Measurements from ENCODE around the gene TNRC6C. TPM values are rescaled to one million over a fixed set of nuclear protein-coding genes. Genes with fewer than 3 reads are reported as not detected.

The TNRC6C gene
- total and polyA plus RNA-seq, 2 experiments from 2014 or later: 10.1 to 16.6 TPM

DNA sequence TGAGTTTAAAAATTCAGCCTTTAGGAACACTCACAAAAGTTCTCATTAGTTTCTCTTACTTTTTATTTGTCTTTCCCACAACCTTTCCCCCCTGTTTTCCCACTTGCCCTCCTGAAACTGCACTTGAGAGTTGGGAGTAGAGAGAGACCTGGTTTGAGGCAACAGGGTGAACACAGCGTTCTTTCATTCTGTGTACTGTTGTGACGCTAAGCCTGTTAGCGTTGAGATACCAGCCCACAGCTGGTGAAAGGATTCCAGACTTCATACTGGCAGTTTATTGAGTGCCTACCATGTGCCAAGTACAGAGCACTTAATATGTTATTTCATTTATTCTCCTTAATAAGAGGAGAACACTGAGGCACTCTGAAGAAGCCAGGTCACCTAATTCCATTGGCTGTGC, 10.3 kb downstream of the TNRC6C start:
- Histone ChIP-seq H3K4me3 (no peak overlapping the region), H3K79me2 (replicated peaks; ENCODE audit: insufficient read depth) (peaks cover 98% of the 10 kb centered on the region), H3F3A (replicated peaks; ENCODE audit: low read depth) (no peaks in the 10 kb centered on the region), H4K20me1 (replicated peaks; ENCODE audit: insufficient read depth) (peaks cover 53% of the 10 kb centered on the region), H3K27ac (ENCODE audit: low read depth) (no peak overlapping the region), H3K4me1 (ENCODE audit: insufficient read depth) (peaks cover 24% of the 10 kb centered on the region), H3K4me2 (no peak overlapping the region), H3K36me3 (ENCODE audit: insufficient read depth) (no peaks in the 10 kb centered on the region), H3K27me3 (ENCODE audit: insufficient read depth) (no peaks in the 10 kb centered on the region), H2AFZ (no peak overlapping the region), H3K9me2 (ENCODE audit: insufficient read depth) (no peaks in the 10 kb centered on the region)
- Mint-ChIP-seq H3K9me3 (no peaks in the 10 kb centered on the region), H3K27ac (no peak overlapping the region), H3K36me3 (ENCODE audit: low read depth) (no peaks in the 10 kb centered on the region), H3K27me3 (ENCODE audit: insufficient read depth, low read depth, poor library complexity) (peaks cover 4% of the 10 kb centered on the region), H3K4me1 (peaks cover 42% of the 10 kb centered on the region), H3K4me3 (no peak overlapping the region)
- TF ChIP-seq, protein P1, sequence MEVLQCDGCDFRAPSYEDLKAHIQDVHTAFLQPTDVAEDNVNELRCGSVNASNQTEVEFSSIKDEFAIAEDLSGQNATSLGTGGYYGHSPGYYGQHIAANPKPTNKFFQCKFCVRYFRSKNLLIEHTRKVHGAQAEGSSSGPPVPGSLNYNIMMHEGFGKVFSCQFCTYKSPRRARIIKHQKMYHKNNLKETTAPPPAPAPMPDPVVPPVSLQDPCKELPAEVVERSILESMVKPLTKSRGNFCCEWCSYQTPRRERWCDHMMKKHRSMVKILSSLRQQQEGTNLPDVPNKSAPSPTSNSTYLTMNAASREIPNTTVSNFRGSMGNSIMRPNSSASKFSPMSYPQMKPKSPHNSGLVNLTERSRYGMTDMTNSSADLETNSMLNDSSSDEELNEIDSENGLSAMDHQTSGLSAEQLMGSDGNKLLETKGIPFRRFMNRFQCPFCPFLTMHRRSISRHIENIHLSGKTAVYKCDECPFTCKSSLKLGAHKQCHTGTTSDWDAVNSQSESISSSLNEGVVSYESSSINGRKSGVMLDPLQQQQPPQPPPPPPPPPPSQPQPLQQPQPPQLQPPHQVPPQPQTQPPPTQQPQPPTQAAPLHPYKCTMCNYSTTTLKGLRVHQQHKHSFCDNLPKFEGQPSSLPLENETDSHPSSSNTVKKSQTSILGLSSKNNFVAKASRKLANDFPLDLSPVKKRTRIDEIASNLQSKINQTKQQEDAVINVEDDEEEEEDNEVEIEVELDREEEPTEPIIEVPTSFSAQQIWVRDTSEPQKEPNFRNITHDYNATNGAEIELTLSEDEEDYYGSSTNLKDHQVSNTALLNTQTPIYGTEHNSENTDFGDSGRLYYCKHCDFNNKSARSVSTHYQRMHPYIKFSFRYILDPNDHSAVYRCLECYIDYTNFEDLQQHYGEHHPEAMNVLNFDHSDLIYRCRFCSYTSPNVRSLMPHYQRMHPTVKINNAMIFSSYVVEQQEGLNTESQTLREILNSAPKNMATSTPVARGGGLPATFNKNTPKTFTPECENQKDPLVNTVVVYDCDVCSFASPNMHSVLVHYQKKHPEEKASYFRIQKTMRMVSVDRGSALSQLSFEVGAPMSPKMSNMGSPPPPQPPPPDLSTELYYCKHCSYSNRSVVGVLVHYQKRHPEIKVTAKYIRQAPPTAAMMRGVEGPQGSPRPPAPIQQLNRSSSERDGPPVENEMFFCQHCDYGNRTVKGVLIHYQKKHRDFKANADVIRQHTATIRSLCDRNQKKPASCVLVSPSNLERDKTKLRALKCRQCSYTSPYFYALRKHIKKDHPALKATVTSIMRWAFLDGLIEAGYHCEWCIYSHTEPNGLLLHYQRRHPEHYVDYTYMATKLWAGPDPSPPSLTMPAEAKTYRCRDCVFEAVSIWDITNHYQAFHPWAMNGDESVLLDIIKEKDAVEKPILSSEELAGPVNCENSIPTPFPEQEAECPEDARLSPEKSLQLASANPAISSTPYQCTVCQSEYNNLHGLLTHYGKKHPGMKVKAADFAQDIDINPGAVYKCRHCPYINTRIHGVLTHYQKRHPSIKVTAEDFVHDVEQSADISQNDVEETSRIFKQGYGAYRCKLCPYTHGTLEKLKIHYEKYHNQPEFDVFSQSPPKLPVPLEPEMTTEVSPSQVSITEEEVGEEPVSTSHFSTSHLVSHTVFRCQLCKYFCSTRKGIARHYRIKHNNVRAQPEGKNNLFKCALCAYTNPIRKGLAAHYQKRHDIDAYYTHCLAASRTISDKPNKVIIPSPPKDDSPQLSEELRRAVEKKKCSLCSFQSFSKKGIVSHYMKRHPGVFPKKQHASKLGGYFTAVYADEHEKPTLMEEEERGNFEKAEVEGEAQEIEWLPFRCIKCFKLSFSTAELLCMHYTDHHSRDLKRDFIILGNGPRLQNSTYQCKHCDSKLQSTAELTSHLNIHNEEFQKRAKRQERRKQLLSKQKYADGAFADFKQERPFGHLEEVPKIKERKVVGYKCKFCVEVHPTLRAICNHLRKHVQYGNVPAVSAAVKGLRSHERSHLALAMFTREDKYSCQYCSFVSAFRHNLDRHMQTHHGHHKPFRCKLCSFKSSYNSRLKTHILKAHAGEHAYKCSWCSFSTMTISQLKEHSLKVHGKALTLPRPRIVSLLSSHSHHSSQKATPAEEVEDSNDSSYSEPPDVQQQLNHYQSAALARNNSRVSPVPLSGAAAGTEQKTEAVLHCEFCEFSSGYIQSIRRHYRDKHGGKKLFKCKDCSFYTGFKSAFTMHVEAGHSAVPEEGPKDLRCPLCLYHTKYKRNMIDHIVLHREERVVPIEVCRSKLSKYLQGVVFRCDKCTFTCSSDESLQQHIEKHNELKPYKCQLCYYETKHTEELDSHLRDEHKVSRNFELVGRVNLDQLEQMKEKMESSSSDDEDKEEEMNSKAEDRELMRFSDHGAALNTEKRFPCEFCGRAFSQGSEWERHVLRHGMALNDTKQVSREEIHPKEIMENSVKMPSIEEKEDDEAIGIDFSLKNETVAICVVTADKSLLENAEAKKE (CRISPR knock-in tag; IDR thresholded peaks at IDR 0.05): no peak
- no peak for TF ChIP-seq ZNF331 (CRISPR knock-in tag; IDR thresholded peaks at IDR 0.05; ENCODE audit: low read depth)
- no peak for TF ChIP-seq JUNB (IDR thresholded peaks at IDR 0.05; ENCODE audit: unreplicated experiment)
- TF ChIP-seq ZNF114 (CRISPR knock-in tag; IDR thresholded peaks at IDR 0.05): no peak
- TF ChIP-seq CREB1 (CRISPR knock-in tag; IDR thresholded peaks at IDR 0.05; ENCODE audit: low read depth): no peak
- TF ChIP-seq EZH2phosphoT487 (IDR thresholded peaks at IDR 0.05; ENCODE audit: unreplicated experiment): no peak
- TF ChIP-seq CTCF (conservative IDR thresholded peaks at IDR 0.05; ENCODE audit: low read depth in 2 of 2): no peak
- TF ChIP-seq STAT1 (IDR thresholded peaks at IDR 0.05; ENCODE audit: unreplicated experiment): no peak
- no peak for TF ChIP-seq EZH2 (IDR thresholded peaks at IDR 0.05; ENCODE audit: low read depth, unreplicated experiment)
- TF ChIP-seq, protein P2, sequence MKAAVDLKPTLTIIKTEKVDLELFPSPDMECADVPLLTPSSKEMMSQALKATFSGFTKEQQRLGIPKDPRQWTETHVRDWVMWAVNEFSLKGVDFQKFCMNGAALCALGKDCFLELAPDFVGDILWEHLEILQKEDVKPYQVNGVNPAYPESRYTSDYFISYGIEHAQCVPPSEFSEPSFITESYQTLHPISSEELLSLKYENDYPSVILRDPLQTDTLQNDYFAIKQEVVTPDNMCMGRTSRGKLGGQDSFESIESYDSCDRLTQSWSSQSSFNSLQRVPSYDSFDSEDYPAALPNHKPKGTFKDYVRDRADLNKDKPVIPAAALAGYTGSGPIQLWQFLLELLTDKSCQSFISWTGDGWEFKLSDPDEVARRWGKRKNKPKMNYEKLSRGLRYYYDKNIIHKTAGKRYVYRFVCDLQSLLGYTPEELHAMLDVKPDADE (IDR thresholded peaks at IDR 0.05): no peak
- TF ChIP-seq POLR2AphosphoS5 (IDR thresholded peaks at IDR 0.05; ENCODE audit: low read depth): no peak
- TF ChIP-seq NANOG (IDR thresholded peaks at IDR 0.05; ENCODE audit: borderline replicate concordance): no peak
- TF ChIP-seq REST (IDR thresholded peaks at IDR 0.05; ENCODE audit: unreplicated experiment): no peak
- no peak for DNase-seq (ENCODE audit: low spot score)
- no peak for ATAC-seq

All from GM23338 (cell line).